K562 (cell line): ENCODE measurements around the gene METTL21C. TPM values are rescaled to one million over a fixed set of nuclear protein-coding genes. Genes with fewer than 3 reads are reported as not detected.

ENCODE experiments used
- HLTF ChIP-seq: fragments of 450-650 bp; IDR thresholded peaks from 2 replicates; pipeline ENCODE4 v1.6.1; 2016
- MYC ChIP-seq, 2 experiments: fragments of 250-450 bp in 1 of 2; sonication (Bioruptor Pico) in 1 of 2; IDR thresholded peaks; 2 replicates each; pipeline versions ENCODE4 v1.5.1 to v1.6.1; 2012 to 2021; ENCODE audit warnings: low read depth in 2 of 2, borderline replicate concordance in 1 of 2, improper control_type of control experiment in 1 of 2, low read length in 1 of 2, mild to moderate bottlenecking in 1 of 2, moderate library complexity in 1 of 2
- ZNF174 ChIP-seq: fragments of 250-450 bp; sonication (Bioruptor Pico); IDR thresholded peaks from 2 replicates; pipeline ENCODE4 v1.4.0; 2020; ENCODE audit warnings: mild to moderate bottlenecking
- polyA plus RNA-seq, 8 experiments: library from polyadenylated mRNA; depleted of rRNA in 4 of 8; stranded (reverse) in 5 of 8; unstranded in 3 of 8; fragments of >200 nt; fragmentation: Nextera tagmentation in 2 of 8; fragmentation: Illumina TruSeq in 1 of 8; extraction: Ambion mirVana in 2 of 8; extraction: Trizol in 1 of 8; gene quantifications; 2 replicates each; pipeline versions ENCODE4 v1.2.1 to v1.2.3, GENCODE V29; 2011 to 2014; ENCODE audit warnings: inconsistent platforms in 1 of 8, missing spikeins in 1 of 8
- total RNA-seq, 7 experiments: library from RNA; depleted of rRNA in 6 of 7; stranded (reverse); fragments of >200 nt in 6 of 7; fragmentation: Illumina TruSeq in 2 of 7; extraction: Trizol in 2 of 7; gene quantifications; 2 replicates each; pipeline versions ENCODE4 v1.2.1 to v1.2.3, GENCODE V29; 2011 to 2021; ENCODE audit warnings: low replicate concordance in 1 of 7
- TF ChIP-seq, protein P1 (sequence below): fragments of 450-650 bp; IDR thresholded peaks from 2 replicates; pipeline ENCODE4 v1.6.1; 2016; ENCODE audit warnings: low read depth
- TF ChIP-seq, protein P2 (sequence below): IDR thresholded peaks from 2 replicates; pipeline ENCODE4 v1.6.1; 2014; ENCODE audit warnings: antibody characterized with exemption

The METTL21C gene
- total and polyA plus RNA-seq, 9 of the 15 experiments (the other 6 are each of a cell fraction or from before 2014, with no cell fraction given) = not detected

DNA sequence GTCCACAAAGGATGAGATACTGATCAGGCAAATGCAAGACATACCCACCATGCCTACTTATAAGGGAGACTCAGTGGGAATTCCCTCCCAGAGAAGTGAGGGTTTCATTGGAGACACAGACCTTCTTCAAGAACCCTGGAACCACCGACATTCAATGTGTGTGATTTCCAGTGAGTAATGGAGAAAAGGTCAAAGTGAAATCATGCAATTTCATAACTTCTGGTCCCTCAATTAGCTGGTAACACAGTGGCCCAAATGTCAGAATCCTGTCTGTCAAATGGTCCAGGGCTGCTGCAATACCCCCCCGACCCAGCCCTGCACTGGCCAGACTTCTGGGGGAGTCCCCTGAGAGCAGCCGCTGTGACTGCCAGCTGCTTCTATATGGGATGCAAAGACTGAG, 4.7 kb upstream of the METTL21C start (continued):
- TF ChIP-seq, protein P1, sequence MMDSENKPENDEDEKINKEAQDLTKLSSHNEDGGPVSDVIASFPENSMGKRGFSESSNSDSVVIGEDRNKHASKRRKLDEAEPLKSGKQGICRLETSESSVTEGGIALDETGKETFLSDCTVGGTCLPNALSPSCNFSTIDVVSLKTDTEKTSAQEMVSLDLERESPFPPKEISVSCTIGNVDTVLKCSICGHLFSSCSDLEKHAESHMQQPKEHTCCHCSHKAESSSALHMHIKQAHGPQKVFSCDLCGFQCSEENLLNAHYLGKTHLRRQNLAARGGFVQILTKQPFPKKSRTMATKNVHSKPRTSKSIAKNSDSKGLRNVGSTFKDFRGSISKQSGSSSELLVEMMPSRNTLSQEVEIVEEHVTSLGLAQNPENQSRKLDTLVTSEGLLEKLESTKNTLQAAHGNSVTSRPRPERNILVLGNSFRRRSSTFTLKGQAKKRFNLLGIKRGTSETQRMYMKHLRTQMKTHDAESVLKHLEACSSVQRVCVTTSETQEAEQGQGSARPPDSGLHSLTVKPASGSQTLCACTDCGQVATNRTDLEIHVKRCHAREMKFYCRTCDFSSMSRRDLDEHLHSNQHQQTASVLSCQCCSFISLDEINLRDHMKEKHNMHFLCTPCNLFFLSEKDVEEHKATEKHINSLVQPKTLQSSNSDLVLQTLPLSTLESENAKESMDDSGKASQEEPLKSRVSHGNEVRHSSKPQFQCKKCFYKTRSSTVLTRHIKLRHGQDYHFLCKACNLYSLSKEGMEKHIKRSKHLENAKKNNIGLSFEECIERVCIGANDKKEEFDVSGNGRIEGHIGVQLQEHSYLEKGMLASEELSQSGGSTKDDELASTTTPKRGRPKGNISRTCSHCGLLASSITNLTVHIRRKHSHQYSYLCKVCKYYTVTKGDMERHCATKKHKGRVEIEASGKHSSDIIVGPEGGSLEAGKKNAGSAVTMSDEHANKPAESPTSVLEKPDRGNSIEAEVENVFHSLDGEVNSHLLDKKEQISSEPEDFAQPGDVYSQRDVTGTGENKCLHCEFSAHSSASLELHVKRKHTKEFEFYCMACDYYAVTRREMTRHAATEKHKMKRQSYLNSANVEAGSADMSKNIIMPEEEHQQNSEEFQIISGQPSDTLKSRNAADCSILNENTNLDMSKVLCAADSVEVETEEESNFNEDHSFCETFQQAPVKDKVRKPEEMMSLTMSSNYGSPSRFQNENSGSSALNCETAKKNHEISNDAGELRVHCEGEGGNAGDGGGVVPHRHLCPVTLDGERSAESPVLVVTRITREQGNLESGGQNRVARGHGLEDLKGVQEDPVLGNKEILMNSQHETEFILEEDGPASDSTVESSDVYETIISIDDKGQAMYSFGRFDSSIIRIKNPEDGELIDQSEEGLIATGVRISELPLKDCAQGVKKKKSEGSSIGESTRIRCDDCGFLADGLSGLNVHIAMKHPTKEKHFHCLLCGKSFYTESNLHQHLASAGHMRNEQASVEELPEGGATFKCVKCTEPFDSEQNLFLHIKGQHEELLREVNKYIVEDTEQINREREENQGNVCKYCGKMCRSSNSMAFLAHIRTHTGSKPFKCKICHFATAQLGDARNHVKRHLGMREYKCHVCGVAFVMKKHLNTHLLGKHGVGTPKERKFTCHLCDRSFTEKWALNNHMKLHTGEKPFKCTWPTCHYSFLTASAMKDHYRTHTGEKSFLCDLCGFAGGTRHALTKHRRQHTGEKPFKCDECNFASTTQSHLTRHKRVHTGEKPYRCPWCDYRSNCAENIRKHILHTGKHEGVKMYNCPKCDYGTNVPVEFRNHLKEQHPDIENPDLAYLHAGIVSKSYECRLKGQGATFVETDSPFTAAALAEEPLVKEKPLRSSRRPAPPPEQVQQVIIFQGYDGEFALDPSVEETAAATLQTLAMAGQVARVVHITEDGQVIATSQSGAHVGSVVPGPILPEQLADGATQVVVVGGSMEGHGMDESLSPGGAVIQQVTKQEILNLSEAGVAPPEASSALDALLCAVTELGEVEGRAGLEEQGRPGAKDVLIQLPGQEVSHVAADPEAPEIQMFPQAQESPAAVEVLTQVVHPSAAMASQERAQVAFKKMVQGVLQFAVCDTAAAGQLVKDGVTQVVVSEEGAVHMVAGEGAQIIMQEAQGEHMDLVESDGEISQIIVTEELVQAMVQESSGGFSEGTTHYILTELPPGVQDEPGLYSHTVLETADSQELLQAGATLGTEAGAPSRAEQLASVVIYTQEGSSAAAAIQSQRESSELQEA = no peak
- TF ChIP-seq MYC (IDR thresholded peaks at IDR 0.05; ENCODE audit: low read depth, low read length) = no peak
- TF ChIP-seq MYC (CRISPR knock-in tag; IDR thresholded peaks at IDR 0.05; ENCODE audit: borderline replicate concordance, low read depth) = no peak
- no peak for TF ChIP-seq ZNF174 (CRISPR knock-in tag)
- TF ChIP-seq, protein P2, sequence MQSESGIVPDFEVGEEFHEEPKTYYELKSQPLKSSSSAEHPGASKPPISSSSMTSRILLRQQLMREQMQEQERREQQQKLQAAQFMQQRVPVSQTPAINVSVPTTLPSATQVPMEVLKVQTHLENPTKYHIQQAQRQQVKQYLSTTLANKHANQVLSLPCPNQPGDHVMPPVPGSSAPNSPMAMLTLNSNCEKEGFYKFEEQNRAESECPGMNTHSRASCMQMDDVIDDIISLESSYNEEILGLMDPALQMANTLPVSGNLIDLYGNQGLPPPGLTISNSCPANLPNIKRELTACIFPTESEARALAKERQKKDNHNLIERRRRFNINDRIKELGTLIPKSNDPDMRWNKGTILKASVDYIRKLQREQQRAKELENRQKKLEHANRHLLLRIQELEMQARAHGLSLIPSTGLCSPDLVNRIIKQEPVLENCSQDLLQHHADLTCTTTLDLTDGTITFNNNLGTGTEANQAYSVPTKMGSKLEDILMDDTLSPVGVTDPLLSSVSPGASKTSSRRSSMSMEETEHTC = no peak
- TF ChIP-seq HLTF = no peak
